Sigmoid colon (tissue), 4 donors: ENCODE measurements around the gene IPCEF1.

Source experiments
- CTCF ChIP-seq, 4 experiments: fragments of 450-650 bp in 3 of 4; fragments of 200-600 bp in 1 of 4; IDR thresholded peaks; one replicate each; pipeline ENCODE4 v1.5.1; 2016 to 2019; ENCODE audit warnings: antibody characterized with exemption in 4 of 4, mild to moderate bottlenecking in 3 of 4, moderate library complexity in 2 of 4
- EP300 ChIP-seq, 4 donors: sonication (generic); formaldehyde crosslinking; IDR thresholded peaks; one replicate each; pipeline ENCODE4 v1.6.1; 2017; ENCODE audit warnings: antibody characterized with exemption in 4 of 4
- POLR2A ChIP-seq, 2 donors: fragments of 450-650 bp; IDR thresholded peaks; one replicate each; pipeline ENCODE4 v1.6.1; 2016; ENCODE audit warnings: antibody characterized with exemption in 2 of 2, mild to moderate bottlenecking in 2 of 2, moderate library complexity in 2 of 2
- POLR2AphosphoS5 ChIP-seq, 4 donors: sonication (generic); formaldehyde crosslinking; IDR thresholded peaks; one replicate each; pipeline ENCODE4 v1.6.1; 2017; ENCODE audit warnings: antibody characterized with exemption in 4 of 4

- no peak for TF ChIP-seq POLR2AphosphoS5 (IDR thresholded peaks at IDR 0.05)
- TF ChIP-seq CTCF (IDR thresholded peaks at IDR 0.05): no peak
- no peak for TF ChIP-seq POLR2A (IDR thresholded peaks at IDR 0.05)
- no peak for TF ChIP-seq EP300 (IDR thresholded peaks at IDR 0.05)
These were observed 15.3 kb downstream of the IPCEF1 start for GRCh38 chr6:154341336-154341735.
